Epithelial cell of esophagus (primary cell): ENCODE measurements around the gene AKR1D1.
"Not testable (repeated sequence)": the region's sequence is repeated elsewhere in the genome, so short reads cannot be mapped to it uniquely, and the experiment has no call there.

Experiments
- DNase-seq: peaks from one replicate; pipeline ENCODE4 v3.0.0; 2010; ENCODE audit warnings: low read depth
- H3K4me3 ChIP-seq: 2 replicates; pipeline ENCODE4 v1.5.1; 2011; ENCODE audit warnings: mild to moderate bottlenecking, low read length, control low read depth
- TF ChIP-seq, protein P1 (sequence below): IDR thresholded peaks from 2 replicates; pipeline ENCODE4 v1.5.1; 2011; ENCODE audit warnings: low read depth, mild to moderate bottlenecking, low read length, control low read depth, inconsistent platforms; ENCODE audit not compliant: insufficient read depth; ENCODE audit errors: missing control alignments

Gene AKR1D1

DNA sequence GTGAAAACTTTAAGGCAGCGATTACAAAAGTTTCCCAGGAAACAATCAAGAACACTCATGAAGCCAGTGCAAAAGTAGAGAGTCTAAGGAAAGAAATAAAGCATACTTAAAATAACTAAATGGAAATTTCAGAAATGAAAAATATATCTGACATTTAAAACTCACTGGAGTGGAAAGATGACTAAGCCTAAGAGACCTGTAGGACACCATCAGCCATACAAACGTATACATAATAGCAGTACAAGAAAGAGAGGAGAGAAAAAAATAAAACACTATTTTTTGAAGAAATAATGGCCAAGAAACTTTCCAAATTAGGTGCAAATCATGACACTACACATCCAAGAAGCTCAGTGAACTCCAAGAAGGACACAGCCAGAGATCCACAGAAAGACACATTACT, 5.4 kb upstream of the AKR1D1 start:
- H3K4me3 ChIP-seq, result no peak overlapping the region
- no peak for DNase-seq
- TF ChIP-seq, protein P1, sequence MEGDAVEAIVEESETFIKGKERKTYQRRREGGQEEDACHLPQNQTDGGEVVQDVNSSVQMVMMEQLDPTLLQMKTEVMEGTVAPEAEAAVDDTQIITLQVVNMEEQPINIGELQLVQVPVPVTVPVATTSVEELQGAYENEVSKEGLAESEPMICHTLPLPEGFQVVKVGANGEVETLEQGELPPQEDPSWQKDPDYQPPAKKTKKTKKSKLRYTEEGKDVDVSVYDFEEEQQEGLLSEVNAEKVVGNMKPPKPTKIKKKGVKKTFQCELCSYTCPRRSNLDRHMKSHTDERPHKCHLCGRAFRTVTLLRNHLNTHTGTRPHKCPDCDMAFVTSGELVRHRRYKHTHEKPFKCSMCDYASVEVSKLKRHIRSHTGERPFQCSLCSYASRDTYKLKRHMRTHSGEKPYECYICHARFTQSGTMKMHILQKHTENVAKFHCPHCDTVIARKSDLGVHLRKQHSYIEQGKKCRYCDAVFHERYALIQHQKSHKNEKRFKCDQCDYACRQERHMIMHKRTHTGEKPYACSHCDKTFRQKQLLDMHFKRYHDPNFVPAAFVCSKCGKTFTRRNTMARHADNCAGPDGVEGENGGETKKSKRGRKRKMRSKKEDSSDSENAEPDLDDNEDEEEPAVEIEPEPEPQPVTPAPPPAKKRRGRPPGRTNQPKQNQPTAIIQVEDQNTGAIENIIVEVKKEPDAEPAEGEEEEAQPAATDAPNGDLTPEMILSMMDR, result no peak

DNA sequence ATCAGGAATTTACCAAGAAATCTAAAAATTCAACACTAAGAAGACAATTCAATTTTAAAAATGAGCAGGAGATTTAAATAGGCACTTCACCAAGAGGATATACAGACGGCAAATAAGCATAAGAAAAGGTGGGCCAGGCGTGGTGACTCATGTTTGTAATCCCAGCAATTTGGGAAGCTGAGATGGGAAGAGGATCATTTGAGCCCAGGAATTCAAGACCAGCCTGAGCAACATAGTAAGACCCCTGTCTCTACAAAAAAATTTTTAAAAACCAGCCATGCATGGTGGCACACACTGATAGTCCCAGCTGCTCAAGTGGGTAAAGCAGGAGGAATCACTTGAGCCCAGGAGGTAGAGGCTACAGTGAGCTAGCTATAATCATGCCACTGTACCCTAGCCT, 3.5 kb upstream of the AKR1D1 start:
- DNase-seq, result no peak
- H3K4me3 ChIP-seq, result no peak overlapping the region
- TF ChIP-seq, protein P1, result no peak

GRCh38 chr7:138074121-138074520, 2.1 kb upstream of the AKR1D1 start:
- peak; percentile 80 for DNase-seq
- TF ChIP-seq, protein P1, result no peak
- no peak overlapping the region for H3K4me3 ChIP-seq

DNA sequence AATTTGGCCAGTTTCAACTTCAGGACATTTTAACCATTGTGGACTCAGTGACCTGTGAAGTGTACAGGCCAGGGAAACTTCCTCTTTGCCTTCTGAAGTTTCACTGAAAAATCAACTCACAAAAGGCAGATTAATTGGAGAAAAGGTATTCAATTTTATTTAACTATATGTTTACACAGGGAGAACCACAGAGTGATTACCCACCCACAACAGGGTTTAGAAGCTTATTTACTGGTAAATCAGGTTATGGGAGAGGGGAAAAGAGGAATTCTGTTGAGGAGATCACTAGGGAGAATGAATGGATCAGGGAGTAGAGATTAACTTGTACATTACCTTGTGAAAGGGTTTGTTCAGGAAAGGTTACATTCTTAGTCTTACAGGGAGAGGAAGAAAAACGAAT, 1.7 kb upstream of the AKR1D1 start:
- TF ChIP-seq, protein P1, result no peak
- DNase-seq, result peak; percentile 28
- no peak overlapping the region for H3K4me3 ChIP-seq

DNA sequence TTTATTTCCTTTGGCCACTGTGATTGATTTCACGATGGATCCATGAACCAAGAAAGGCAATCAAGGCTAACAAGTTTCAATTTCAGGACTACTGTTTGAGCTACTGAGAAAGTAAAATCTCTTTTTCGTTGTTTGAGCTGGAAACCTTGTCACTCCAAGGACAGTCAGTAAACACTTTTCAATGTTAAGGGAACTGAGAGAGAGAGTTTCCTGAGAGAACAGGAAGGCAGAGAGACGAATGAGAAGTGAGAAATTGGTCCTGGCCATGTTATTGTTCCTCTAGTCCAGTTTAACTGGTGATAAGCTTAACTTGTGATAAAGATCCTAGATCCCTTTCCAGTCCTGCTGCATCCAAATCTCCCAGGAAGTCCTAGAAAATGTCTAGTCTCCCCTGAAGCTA, 909 bp upstream of the AKR1D1 start:
- no peak for DNase-seq
- TF ChIP-seq, protein P1, result no peak
- no peak overlapping the region for H3K4me3 ChIP-seq

DNA sequence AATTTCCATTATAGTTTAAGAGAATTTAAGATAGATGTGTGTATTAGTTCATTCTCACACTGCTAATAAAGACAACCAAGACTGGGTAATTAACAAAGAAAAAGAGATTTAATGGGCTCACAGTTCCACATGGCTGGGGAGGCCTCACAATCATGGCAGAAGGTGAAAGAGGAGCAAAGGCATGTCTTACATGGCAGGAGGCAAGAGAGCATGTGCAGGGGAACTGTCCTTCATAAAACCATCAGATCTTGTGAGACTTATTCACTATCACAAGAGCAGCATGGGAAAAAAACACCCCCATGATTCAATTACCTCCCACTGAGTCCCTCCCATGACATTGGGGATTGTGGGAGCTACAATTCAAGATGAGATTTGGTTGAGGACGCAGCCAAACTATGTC, 473 bp upstream of the AKR1D1 start:
- H3K4me3 ChIP-seq, DNase-seq: not testable (repeated sequence)

DNA sequence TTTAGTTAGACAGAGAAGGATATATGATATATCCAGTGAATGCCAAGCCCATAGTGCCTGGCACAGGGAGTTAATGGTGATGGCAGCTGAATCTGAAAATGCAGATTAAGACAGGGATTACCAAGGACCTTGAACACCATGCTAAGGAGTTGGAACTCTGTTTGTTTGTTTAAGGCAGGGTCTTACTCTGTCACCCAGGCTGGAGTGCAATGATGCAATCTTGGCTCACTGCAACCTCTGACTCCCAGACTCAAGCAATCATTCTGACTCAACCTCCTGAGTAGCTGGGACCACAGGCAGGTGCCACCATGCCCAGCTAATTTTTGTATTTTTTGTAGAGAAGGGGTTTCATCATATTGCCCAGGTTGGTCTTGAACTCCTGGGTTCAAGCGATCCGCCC, 1.6 kb downstream of the AKR1D1 start:
- no peak overlapping the region for H3K4me3 ChIP-seq
- TF ChIP-seq, protein P1, result no peak
- DNase-seq, result peak; percentile 66

DNA sequence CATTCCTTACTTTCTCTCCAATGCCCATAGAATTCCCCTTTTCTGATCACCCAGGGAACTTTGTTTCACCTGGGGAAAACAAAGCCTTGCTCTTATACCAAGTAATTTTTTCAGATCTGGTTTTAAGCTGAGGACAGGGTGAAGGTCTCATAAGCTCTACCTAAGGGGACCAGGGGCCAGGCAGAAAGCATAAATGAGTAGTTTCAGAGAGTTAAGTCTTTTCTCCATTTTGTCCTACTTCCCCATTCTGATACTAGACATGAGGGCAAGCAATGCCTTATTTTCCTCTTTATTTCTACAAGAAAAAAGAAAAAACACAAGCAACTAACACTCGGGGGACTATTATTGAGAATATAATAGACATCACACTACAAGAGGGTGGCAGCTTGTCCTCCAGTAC, 2.9 kb downstream of the AKR1D1 start:
- H3K4me3 ChIP-seq, result no peak overlapping the region
- TF ChIP-seq, protein P1, result no peak
- no peak for DNase-seq
